Peyer's patch (tissue), 4 donors: Measurements from ENCODE around the gene TPD52L2. TPM values are rescaled to one million over a fixed set of nuclear protein-coding genes. Genes with fewer than 3 reads are reported as not detected.
"Not testable (repeated sequence)": the region's sequence is repeated elsewhere in the genome, so short reads cannot be mapped to it uniquely, and the experiment has no call there.

Source experiments
- DNase-seq, 3 donors: peaks; one replicate each; pipeline ENCODE4 v3.0.0-alpha.2; 2017 to 2019
- H3K27ac ChIP-seq, 4 donors: fragments of 200-600 bp; sonication (generic); one replicate each; pipeline ENCODE4 v1.5.1; 2016 to 2019
- H3K27me3 ChIP-seq, 2 donors: fragments of 200-600 bp; sonication (generic); one replicate each; pipeline ENCODE4 v1.5.1; 2019
- H3K36me3 ChIP-seq, 3 donors: fragments of 200-600 bp; sonication (generic); one replicate each; pipeline ENCODE4 v1.5.1; 2016 to 2019
- H3K4me1 ChIP-seq, 4 donors: fragments of 200-600 bp; sonication (generic); one replicate each; pipeline ENCODE4 v1.5.1; 2016 to 2019
- H3K4me3 ChIP-seq, 4 donors: fragments of 200-600 bp; sonication (generic); 1 replicate in 3 of 4; 2 replicates in 1 of 4; pipeline ENCODE4 v1.5.1; 2016 to 2019; ENCODE audit warnings: mild to moderate bottlenecking in 1 of 4
- H3K9me3 ChIP-seq, 4 donors: fragments of 200-600 bp; sonication (generic); one replicate each; pipeline ENCODE4 v1.5.1; 2016 to 2019; ENCODE audit warnings: mild to moderate bottlenecking in 1 of 4
- CTCF ChIP-seq, 6 experiments: fragments of 450-650 bp in 4 of 6; fragments of 200-600 bp in 2 of 6; sonication (generic) in 1 of 6; IDR thresholded peaks; one replicate each; pipeline ENCODE4 v1.5.1; 2017 to 2019; ENCODE audit warnings: antibody characterized with exemption in 6 of 6, mild to moderate bottlenecking in 3 of 6, moderate library complexity in 1 of 6
- POLR2A ChIP-seq, 2 donors: fragments of 450-650 bp; IDR thresholded peaks; one replicate each; pipeline ENCODE4 v1.5.1; 2017; ENCODE audit warnings: antibody characterized with exemption in 2 of 2, mild to moderate bottlenecking in 2 of 2, moderate library complexity in 2 of 2
- total RNA-seq, 4 donors: library from RNA; depleted of rRNA; stranded (reverse); fragments of >200 nt; gene quantifications; one replicate each; pipeline ENCODE4 v1.1.0, GENCODE V29; 2016

Gene TPD52L2
- total RNA-seq, 4 donors from 2014 or later = 59.4 to 78.7 (median 65.1) TPM

- TF ChIP-seq POLR2A (IDR thresholded peaks at IDR 0.05) (no peak), CTCF (IDR thresholded peaks at IDR 0.05) (no peak)
- no peak for DNase-seq
- peak overlapping the region in 2 of 4 donors; percentile 51 to 65 for H3K27ac ChIP-seq
- H3K36me3 ChIP-seq = peaks cover 0 to 100% (median 0%) of the 10 kb centered on the region in 3 donors
- no peaks in the 10 kb centered on the region for H3K4me1 ChIP-seq
- H3K27me3 ChIP-seq = no peaks in the 10 kb centered on the region
- H3K9me3 ChIP-seq = no peaks in the 10 kb centered on the region
- H3K4me3 ChIP-seq = no peak overlapping the region
Measured at GRCh38 chr20:63873477-63873971, 8.5 kb downstream of the TPD52L2 start.

GRCh38 chr20:63874241-63874640 is 9.2 kb downstream of the TPD52L2 start:
- not testable (repeated sequence) for H3K27ac ChIP-seq, DNase-seq, H3K27me3 ChIP-seq, H3K4me3 ChIP-seq, H3K4me1 ChIP-seq, H3K9me3 ChIP-seq
- peaks cover 0 to 100% (median 0%) of the 10 kb centered on the region in 3 donors for H3K36me3 ChIP-seq

DNA sequence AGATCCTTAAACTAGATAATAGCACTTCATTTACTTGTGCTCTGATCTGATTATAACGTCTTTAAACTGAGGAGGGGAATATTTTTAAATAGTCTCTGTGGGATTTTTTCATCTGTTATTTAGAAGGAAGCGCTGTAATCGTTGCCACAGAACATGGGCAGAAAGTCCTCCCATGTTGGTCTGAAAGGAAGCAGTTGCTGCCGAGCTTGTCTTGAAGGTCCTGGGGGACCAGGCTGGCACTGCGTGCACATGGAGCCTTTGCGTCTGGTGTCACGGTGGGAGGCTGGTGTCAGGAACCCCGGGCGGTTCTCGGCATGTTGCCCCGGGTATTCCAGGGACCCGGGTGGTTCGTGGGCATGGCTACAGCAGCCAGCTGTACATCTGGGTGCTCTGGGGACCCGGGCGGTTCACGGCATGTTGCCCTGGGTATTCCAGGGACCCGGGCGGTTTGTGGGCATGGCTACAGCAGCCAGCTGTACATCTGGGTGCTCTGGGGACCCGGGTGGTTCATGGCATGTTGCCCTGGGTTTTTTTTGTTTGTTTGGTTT is 11.5 kb downstream of the TPD52L2 start:
- no peak for DNase-seq
- Histone ChIP-seq H3K36me3 (peaks cover 0 to 87% (median 0%) of the 10 kb centered on the region in 3 donors), H3K27ac (no peak overlapping the region), H3K4me1 (peaks cover 0 to 6% (median 0%) of the 10 kb centered on the region in 4 donors), H3K4me3 (no peak overlapping the region), H3K9me3 (no peaks in the 10 kb centered on the region), H3K27me3 (no peaks in the 10 kb centered on the region)
- TF ChIP-seq POLR2A (IDR thresholded peaks at IDR 0.05) (no peak), CTCF (IDR thresholded peaks at IDR 0.05) (no peak)

DNA sequence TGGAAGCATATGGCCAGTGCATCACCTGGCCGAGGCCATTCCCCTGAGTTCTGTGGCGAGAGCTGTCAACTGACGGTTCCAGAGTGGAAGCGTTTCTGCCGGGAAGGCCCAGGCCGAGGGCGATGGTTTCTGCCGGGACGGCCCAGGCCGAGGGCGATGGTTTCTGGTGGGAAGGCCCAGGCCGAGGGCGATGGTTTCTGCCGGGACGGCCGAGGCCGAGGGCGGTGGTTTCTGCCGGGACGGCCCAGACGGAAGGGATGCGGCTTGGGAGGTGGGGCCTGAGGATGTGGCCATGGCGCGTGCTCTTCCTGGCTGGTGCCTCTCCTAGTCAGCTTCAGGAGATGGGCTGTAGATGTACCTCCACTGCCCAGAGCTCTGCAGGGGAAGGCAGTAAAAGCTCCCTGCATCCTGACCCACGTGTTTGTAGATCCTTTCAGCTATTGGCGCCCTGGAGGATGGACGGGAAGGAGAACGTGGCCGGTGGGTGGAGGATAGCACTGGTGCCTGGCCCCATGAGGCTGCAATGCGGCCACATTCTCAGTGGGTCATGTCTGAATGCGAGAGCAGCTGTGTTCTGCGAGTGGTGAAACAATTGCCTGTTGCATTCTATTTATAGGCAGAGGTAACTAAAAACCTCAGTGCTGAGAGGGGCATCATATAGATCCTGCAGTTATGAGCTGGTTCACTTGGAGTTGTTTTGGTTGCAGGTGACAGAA is 12.8 kb downstream of the TPD52L2 start:
- H3K36me3 ChIP-seq = peaks cover 0 to 84% (median 0%) of the 10 kb centered on the region in 3 donors
- peaks cover 0 to 15% (median 0%) of the 10 kb centered on the region in 4 donors for H3K4me1 ChIP-seq
- no peaks in the 10 kb centered on the region for H3K9me3 ChIP-seq
- TF ChIP-seq CTCF (IDR thresholded peaks at IDR 0.05) = no peak
- TF ChIP-seq POLR2A (IDR thresholded peaks at IDR 0.05) = no peak
- DNase-seq = no peak
- no peak overlapping the region for H3K27ac ChIP-seq
- H3K4me3 ChIP-seq = no peak overlapping the region
- no peaks in the 10 kb centered on the region for H3K27me3 ChIP-seq

DNA sequence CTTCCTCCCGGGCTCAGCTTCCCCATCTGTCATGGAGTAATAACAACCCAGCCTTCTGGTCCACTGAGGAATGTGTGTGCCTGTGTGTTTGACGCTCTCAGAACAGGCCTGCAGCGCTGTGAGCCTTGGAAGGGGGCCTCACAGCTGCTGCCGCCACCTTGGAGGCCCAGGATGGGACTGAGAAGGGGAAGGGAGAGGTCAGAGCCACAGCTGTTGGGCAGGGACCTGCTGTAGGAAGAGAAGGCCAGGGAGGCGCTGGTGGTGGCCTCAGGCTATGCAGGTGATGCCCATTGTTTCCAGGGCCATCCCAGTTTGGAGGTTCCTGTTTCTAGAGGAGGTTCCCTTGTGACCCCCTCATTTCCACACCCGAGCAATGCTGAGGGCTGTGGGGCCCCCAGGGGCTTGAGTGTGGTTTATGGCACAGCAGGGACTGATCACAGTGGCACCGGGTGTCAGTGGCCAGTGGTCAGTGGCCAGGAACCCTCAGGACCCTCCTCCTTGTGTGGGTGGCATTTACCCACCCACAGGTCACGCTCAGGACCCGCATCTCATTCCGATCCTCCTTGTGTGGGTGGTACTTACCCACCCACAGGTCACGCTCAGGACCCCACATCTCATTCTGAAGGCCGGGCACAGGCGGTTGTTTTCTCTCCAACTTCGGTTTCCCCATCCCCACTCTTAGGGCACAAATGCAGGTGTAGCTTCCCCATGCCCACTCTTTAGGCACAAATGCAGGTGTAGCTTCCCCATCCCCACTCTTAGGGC is 14.0 kb downstream of the TPD52L2 start:
- peaks cover 0 to 84% (median 0%) of the 10 kb centered on the region in 3 donors for H3K36me3 ChIP-seq
- TF ChIP-seq POLR2A (IDR thresholded peaks at IDR 0.05) = no peak
- TF ChIP-seq CTCF (IDR thresholded peaks at IDR 0.05) = no peak
- peaks cover 0 to 15% (median 0%) of the 10 kb centered on the region in 4 donors for H3K4me1 ChIP-seq
- DNase-seq = no peak
- no peaks in the 10 kb centered on the region for H3K9me3 ChIP-seq
- H3K27ac ChIP-seq = no peak overlapping the region
- no peak overlapping the region for H3K4me3 ChIP-seq
- no peaks in the 10 kb centered on the region for H3K27me3 ChIP-seq

GRCh38 chr20:63880901-63881300 is 15.8 kb downstream of the TPD52L2 start:
- H3K9me3 ChIP-seq, DNase-seq, H3K4me3 ChIP-seq, H3K27me3 ChIP-seq, H3K27ac ChIP-seq: not testable (repeated sequence)
- peaks cover 0 to 22% (median 0%) of the 10 kb centered on the region in 4 donors for H3K4me1 ChIP-seq
- peaks cover 0 to 84% (median 0%) of the 10 kb centered on the region in 3 donors for H3K36me3 ChIP-seq
